ENCODE results near the gene VASP. TPM values are rescaled to one million over a fixed set of nuclear protein-coding genes. Genes with fewer than 3 reads are reported as not detected.

The VASP gene
- total and polyA plus RNA-seq, 2 experiments from 2014 or later = 60.3 to 147 TPM

Other genes starting within 250 kb of the VASP start
- gene CKM, start 184.6 kb upstream of the VASP start, total RNA-seq (2014; rRNA removed; shearing (Covaris generic)) = not detected in 2 replicates
- 0.47 TPM in 1 of 2 replicates, not detected in the other for gene CKM, start 184.6 kb upstream of the VASP start, polyA plus RNA-seq (2016; fragmentation: Nextera tagmentation; extraction: Ambion mirVana)
- 4.2 and 6.4 TPM in 2 replicates for gene KLC3, start 166.7 kb upstream of the VASP start, total RNA-seq (2014; rRNA removed; shearing (Covaris generic))
- 2.8 and 3.1 TPM in 2 replicates for gene KLC3, start 166.7 kb upstream of the VASP start, polyA plus RNA-seq (2016; fragmentation: Nextera tagmentation; extraction: Ambion mirVana)
- 81.1 and 84.7 TPM in 2 replicates for gene ERCC2, start 136.9 kb upstream of the VASP start, total RNA-seq (2014; rRNA removed; shearing (Covaris generic))
- gene ERCC2, start 136.9 kb upstream of the VASP start, polyA plus RNA-seq (2016; fragmentation: Nextera tagmentation; extraction: Ambion mirVana) = 33.3 and 39.4 TPM in 2 replicates
- 9.6 and 11.3 TPM in 2 replicates for gene PPP1R13L, start 102.4 kb upstream of the VASP start, total RNA-seq (2014; rRNA removed; shearing (Covaris generic))
- gene PPP1R13L, start 102.4 kb upstream of the VASP start, polyA plus RNA-seq (2016; fragmentation: Nextera tagmentation; extraction: Ambion mirVana) = 12.9 and 15.5 TPM in 2 replicates
- gene POLR1G, start 100.8 kb upstream of the VASP start, total RNA-seq (2014; rRNA removed; shearing (Covaris generic)) = 33.0 and 34.1 TPM in 2 replicates
- 85.9 and 91.1 TPM in 2 replicates for gene POLR1G, start 100.8 kb upstream of the VASP start, polyA plus RNA-seq (2016; fragmentation: Nextera tagmentation; extraction: Ambion mirVana)
- 39.0 and 45.9 TPM in 2 replicates for gene ERCC1, start 83.6 kb upstream of the VASP start, total RNA-seq (2014; rRNA removed; shearing (Covaris generic))
- 52.3 and 56.3 TPM in 2 replicates for gene ERCC1, start 83.6 kb upstream of the VASP start, polyA plus RNA-seq (2016; fragmentation: Nextera tagmentation; extraction: Ambion mirVana)
- gene FOSB, start 39.5 kb upstream of the VASP start, total RNA-seq (2014; rRNA removed; shearing (Covaris generic)) = 0.89 and 1.9 TPM in 2 replicates
- 0.55 and 0.77 TPM in 2 replicates for gene FOSB, start 39.5 kb upstream of the VASP start, polyA plus RNA-seq (2016; fragmentation: Nextera tagmentation; extraction: Ambion mirVana)
- gene RTN2, start 10.4 kb upstream of the VASP start, total RNA-seq (2014; rRNA removed; shearing (Covaris generic)) = 22.8 and 32.1 TPM in 2 replicates
- gene RTN2, start 10.4 kb upstream of the VASP start, polyA plus RNA-seq (2016; fragmentation: Nextera tagmentation; extraction: Ambion mirVana) = 7.0 and 8.6 TPM in 2 replicates
- 9.6 and 15.2 TPM in 2 replicates for gene PPM1N, start 9.0 kb upstream of the VASP start, total RNA-seq (2014; rRNA removed; shearing (Covaris generic))
- gene PPM1N, start 9.0 kb upstream of the VASP start, polyA plus RNA-seq (2016; fragmentation: Nextera tagmentation; extraction: Ambion mirVana) = 25.1 and 30.1 TPM in 2 replicates
- 13.5 and 14.5 TPM in 2 replicates for gene OPA3, start 77.3 kb downstream of the VASP start, total RNA-seq (2014; rRNA removed; shearing (Covaris generic))
- gene OPA3, start 77.3 kb downstream of the VASP start, polyA plus RNA-seq (2016; fragmentation: Nextera tagmentation; extraction: Ambion mirVana) = 9.1 and 11.5 TPM in 2 replicates
- 0.14 and 0.35 TPM in 2 replicates for gene GPR4, start 94.7 kb downstream of the VASP start, total RNA-seq (2014; rRNA removed; shearing (Covaris generic))
- gene GPR4, start 94.7 kb downstream of the VASP start, polyA plus RNA-seq (2016; fragmentation: Nextera tagmentation; extraction: Ambion mirVana) = 0.06 and 0.59 TPM in 2 replicates
- 28.9 and 33.9 TPM in 2 replicates for gene EML2, start 131.9 kb downstream of the VASP start, total RNA-seq (2014; rRNA removed; shearing (Covaris generic))
- gene EML2, start 131.9 kb downstream of the VASP start, polyA plus RNA-seq (2016; fragmentation: Nextera tagmentation; extraction: Ambion mirVana) = 7.1 and 8.0 TPM in 2 replicates
- gene GIPR, start 160.7 kb downstream of the VASP start, total RNA-seq (2014; rRNA removed; shearing (Covaris generic)) = 0.19 and 0.42 TPM in 2 replicates
- 1.2 and 1.4 TPM in 2 replicates for gene GIPR, start 160.7 kb downstream of the VASP start, polyA plus RNA-seq (2016; fragmentation: Nextera tagmentation; extraction: Ambion mirVana)
- 169 and 226 TPM in 2 replicates for gene SNRPD2, start 184.5 kb downstream of the VASP start, total RNA-seq (2014; rRNA removed; shearing (Covaris generic))
- 1,375 and 1,400 TPM in 2 replicates for gene SNRPD2, start 184.5 kb downstream of the VASP start, polyA plus RNA-seq (2016; fragmentation: Nextera tagmentation; extraction: Ambion mirVana)
- 23.0 and 26.2 TPM in 2 replicates for gene QPCTL, start 185.2 kb downstream of the VASP start, total RNA-seq (2014; rRNA removed; shearing (Covaris generic))
- gene QPCTL, start 185.2 kb downstream of the VASP start, polyA plus RNA-seq (2016; fragmentation: Nextera tagmentation; extraction: Ambion mirVana) = 8.6 and 10.6 TPM in 2 replicates
- 34.4 and 35.8 TPM in 2 replicates for gene FBXO46, start 223.4 kb downstream of the VASP start, total RNA-seq (2014; rRNA removed; shearing (Covaris generic))
- 9.4 and 12.0 TPM in 2 replicates for gene FBXO46, start 223.4 kb downstream of the VASP start, polyA plus RNA-seq (2016; fragmentation: Nextera tagmentation; extraction: Ambion mirVana)
- gene MEIOSIN, start 226.0 kb downstream of the VASP start, total RNA-seq (2014; rRNA removed; shearing (Covaris generic)) = 0.16 and 0.28 TPM in 2 replicates
- gene MEIOSIN, start 226.0 kb downstream of the VASP start, polyA plus RNA-seq (2016; fragmentation: Nextera tagmentation; extraction: Ambion mirVana) = 0.21 TPM in 1 of 2 replicates, not detected in the other

Data from GM23338 (cell line).